ENCODE data around the gene DYNLT1.
A peak's percentile ranks its signal among the peaks of the same experiment; 100 is the strongest.
"Not testable (repeated sequence)": the region's sequence is repeated elsewhere in the genome, so short reads cannot be mapped to it uniquely, and the experiment has no call there.

The DYNLT1 gene

GRCh38 chr6:158663625-158664165 lies 19.2 kb upstream of the DYNLT1 start:
- DNase-seq (ENCODE audit: low spot score), result no peak

GRCh38 chr6:158662954-158663624 lies 18.5 kb upstream of the DYNLT1 start:
- DNase-seq (ENCODE audit: low spot score), result no peak

- no peak for DNase-seq (ENCODE audit: low spot score)
Observed at GRCh38 chr6:158662607-158662953, 18.0 kb upstream of the DYNLT1 start.

GRCh38 chr6:158661156-158661685 lies 16.7 kb upstream of the DYNLT1 start:
- DNase-seq (ENCODE audit: low spot score), result no peak

- DNase-seq (ENCODE audit: low spot score), result peak; percentile 41
Observed at GRCh38 chr6:158660333-158660754, 15.8 kb upstream of the DYNLT1 start.

- DNase-seq (ENCODE audit: low spot score), result peak; percentile 20
Observed at GRCh38 chr6:158656986-158657385, 12.4 kb upstream of the DYNLT1 start.

- no peak for DNase-seq (ENCODE audit: low spot score)
Observed at GRCh38 chr6:158655569-158656450, 11.3 kb upstream of the DYNLT1 start.

GRCh38 chr6:158654960-158655489 lies 10.5 kb upstream of the DYNLT1 start:
- no peak for DNase-seq (ENCODE audit: low spot score)

GRCh38 chr6:158654498-158654897 lies 10.0 kb upstream of the DYNLT1 start:
- DNase-seq (ENCODE audit: low spot score), result peak; percentile 63

GRCh38 chr6:158653577-158654354 lies 9.2 kb upstream of the DYNLT1 start:
- DNase-seq (ENCODE audit: low spot score), result peak; percentile 94

GRCh38 chr6:158651981-158652737 lies 7.6 kb upstream of the DYNLT1 start:
- not testable (repeated sequence) for DNase-seq (ENCODE audit: low spot score)

- peak; percentile 89 for DNase-seq (ENCODE audit: low spot score)
Observed at GRCh38 chr6:158649289-158650143, 5.0 kb upstream of the DYNLT1 start, which contains the start of gene SYTL3. Gene SYTL3 (plus strand): TSS chr6:158650054. CDS start chr6:158663269, 13,215 bp downstream.

GRCh38 chr6:158648682-158649131 lies 4.2 kb upstream of the DYNLT1 start:
- no peak for DNase-seq (ENCODE audit: low spot score)

- no peak for DNase-seq (ENCODE audit: low spot score)
Observed at GRCh38 chr6:158647501-158647900, 3.0 kb upstream of the DYNLT1 start.

- no peak for DNase-seq (ENCODE audit: low spot score)
Observed at GRCh38 chr6:158646023-158646910, 1.7 kb upstream of the DYNLT1 start.

GRCh38 chr6:158645064-158646022 lies 800 bp upstream of the DYNLT1 start:
- peak; percentile 5 for DNase-seq (ENCODE audit: low spot score)

- DNase-seq (ENCODE audit: low spot score), result no peak
Observed at GRCh38 chr6:158643836-158644230, 710 bp downstream of the DYNLT1 start.

Measured in SW480 (cell line).